GM19023 (cell line): ENCODE measurements around the gene CYB5D1.
A peak's percentile ranks its signal among the peaks of the same experiment; 100 is the strongest.

ENCODE experiments used
- ATAC-seq: cut with Tn5 transposase; IDR thresholded peaks from one replicate; pipeline ENCODE4 v1.9.1; 2021; ENCODE audit warnings: mild to moderate bottlenecking, moderate library complexity; ENCODE audit not compliant: unreplicated experiment

The CYB5D1 gene

DNA sequence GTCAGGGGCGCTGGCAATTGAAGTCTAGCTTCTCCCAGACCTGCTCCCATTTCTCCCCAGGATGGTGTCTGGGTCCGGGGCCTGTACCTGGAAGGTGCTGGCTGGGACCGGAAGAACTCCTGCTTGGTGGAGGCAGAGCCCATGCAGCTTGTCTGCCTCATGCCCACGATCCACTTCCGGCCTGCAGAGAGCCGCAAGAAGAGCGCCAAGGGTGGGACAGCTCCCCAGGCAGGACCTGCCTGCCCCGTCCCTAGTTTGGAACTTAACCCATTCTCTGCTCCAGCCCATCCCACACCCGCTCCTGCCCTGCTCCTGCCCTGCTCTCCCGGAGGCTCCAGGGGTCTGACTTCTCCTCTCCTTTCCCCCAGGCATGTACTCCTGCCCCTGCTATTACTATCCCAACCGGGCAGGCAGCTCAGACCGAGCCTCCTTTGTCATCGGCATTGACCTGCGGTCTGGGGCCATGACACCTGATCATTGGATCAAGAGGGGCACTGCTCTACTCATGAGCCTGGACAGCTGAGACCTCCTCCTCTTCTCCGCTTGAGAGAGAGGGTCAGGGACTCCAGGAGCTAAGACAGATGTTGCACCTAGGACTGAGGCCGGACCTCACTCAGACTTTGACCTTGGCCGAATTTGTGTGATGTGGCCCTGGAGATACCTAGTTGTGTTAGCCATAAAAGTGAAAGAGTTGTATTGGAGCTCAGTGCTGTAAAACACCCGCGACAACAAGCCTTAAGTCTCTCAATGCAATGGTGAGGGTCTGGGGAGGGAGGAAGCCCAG, 24.6 kb upstream of the CYB5D1 start:
- ATAC-seq, result no peak

DNA sequence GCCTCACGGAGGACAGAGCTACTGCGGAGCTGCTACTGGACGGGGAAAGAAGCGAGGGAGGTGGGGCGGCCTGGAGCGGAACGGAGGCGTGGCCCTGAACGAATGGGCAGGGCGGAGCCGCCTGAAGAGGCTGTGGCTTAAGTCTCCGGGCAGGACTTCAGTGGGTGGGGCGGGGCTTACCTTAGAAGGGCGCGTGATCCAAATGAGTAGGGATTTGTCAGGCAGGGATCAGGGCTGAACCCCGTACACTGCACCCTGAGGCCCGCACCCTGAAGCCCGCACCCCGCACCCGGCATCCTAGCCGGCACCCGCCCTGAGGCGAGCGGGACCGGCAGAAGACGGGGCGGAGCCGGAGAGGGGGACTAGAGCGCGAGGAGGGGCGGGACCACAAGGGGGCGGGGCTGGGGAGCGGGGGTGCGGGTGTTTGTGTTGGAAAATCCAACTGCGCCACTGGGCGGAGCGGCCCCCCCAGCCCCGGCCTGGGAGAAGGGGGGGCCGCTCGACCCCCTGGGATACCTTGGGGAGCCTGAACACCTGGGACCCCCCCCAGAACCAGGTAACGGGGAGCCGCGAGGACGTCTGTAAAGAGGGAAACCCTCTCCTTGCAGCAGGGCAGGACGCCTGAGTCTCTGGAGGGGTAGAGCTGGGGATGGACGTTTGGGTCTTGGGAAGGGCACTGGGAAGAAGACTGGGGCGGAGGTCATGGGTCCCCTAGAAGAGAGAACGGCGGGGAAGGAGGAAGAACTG, 23.8 kb upstream of the CYB5D1 start, which contains the start of gene KDM6B:
Gene KDM6B (plus strand): TSS at position 423 of the 747 bp plus-strand sequence. CDS start 11,338 bp downstream, outside the sequence.
- ATAC-seq, result peak; percentile 51

DNA sequence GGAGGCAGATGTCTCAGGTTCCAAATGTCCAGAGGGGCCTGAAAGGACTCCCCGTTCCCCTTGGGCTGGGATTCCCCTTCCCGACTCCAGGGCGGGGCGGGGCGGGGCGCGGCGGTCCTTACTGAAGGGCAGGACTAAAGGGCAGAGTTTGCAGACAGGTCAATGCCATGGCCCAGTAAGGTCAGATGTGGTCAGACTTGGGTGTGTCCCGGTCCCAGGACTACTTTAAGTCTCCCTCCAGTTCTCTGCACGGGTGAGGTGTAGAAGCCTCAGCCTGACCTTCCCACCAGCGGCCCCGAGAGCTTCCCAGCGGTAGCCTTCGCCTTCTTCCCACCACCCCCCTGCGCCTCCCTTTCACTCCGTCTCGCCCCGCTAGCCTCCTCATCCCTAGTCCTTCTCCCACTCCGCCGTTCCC, 23.3 kb upstream of the CYB5D1 start:
- ATAC-seq, result peak; percentile 2

DNA sequence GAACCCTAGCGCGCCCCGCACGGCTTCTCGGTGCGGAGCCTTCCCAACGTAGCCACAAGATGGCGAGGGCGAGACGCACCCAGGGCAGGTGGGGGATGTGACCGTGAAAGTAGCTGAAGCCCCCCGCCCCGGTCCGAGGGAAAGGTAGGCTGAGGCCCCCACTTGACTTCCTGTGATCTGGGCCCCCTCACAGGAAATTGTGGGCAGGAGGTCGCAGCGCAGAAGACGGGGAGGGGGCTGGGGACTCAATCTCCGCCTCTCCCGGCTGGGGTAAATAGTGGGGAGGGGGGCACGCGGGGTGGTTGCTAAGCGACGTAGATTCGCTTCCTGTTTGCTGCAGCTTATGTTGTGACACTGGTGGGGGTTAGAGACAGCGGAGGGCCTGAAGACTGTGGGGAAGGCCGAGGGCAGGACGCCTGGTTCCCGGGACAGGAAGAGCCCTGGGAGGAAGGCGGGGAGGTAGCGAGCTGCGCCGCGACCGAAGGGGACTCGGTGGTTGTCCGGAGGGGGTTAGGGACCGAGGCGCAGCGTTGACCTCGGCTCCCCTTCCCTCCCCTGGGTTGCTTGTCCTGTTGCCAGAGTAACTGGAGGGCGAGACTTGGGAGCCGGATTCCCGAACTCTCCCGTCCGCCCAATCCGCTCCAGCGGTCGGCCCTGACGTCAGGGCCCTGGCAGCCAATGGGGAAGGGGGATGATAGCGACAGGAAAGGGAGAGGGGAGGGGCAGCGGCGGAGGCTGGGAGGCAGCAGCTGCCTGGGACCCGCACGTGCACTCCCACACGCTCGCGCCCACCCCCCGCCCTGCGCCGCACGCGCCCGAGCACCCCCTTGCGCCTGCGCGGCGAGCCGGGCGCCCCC, 22.6 kb upstream of the CYB5D1 start:
- ATAC-seq, result peak; percentile 43

DNA sequence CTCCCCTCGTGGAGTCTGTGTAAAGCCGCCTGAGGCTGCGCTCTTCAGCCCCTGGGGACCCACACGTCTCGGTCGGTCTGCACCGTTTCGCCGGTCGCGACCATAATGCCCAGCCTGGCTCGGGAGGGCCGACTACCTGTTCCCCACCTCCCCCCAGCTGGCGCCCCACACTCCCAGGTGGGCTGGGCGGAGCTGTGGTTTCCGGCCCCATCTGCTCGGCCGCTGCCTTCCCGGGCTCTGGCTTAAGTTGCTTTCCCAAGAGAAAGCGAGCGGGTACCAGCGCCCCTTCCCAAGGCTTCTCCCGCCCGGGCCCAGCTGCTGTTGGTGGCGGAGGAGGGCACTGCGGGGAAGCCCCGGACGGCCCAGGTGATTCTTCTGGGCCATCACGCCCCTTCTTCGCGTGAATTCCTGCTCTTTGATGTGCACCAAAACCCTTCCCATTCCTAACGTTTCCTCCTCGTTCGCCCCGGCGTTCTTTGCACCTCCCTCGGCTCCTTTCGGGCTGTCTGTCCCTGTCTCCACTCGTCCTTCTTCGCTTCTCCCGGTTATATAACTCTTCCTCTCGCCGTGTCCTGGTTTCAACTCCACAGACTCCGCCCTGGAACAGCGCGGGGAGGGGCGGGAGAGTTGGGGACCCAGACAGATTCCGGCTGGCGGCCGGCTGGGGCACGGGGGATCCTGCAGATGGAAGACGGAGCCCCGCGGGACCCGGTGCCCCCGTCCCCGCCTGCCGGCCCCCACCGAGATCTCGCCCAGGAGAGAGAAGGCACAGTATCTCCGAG, 21.8 kb upstream of the CYB5D1 start:
- ATAC-seq, result peak; percentile 29

DNA sequence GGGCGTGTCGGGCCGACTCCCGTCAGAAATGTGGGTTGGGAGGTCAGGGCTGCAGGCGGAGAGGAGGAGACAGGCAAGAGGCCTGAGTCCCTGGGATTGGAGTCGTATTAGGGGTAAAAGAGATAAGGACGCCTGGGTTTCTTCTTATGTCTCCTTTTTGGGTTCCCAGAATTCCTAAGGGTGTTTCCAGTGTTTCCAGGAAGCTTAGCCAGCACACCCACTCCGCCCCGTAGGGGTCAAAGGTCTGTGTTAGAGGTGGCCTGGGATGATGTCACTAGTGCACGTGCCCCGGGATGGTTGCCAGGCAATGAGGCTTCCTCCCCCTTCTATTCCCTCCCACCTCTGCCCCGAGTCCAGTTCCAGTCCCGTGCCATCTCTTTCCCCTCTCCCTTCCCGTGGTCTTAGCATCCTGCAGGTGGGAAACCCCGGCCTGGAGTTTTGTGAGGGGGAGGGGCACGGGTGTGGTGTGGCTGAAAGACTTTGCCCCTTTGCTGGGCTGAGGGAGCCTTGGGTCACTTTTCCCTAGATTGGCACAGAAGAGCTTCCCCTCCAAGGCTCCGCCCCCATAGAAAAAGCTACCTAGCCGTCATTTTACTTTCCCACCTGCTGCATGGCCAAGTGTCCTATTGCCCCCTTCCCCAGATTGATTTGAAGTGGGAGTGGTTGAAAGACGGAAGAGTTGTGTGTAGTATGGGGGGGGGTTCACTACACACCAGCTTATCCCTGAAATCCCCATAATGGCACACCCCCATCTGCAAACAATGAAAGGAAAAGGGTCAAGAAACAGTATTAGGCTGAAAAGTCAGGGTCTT, 21.0 kb upstream of the CYB5D1 start:
- no peak for ATAC-seq

DNA sequence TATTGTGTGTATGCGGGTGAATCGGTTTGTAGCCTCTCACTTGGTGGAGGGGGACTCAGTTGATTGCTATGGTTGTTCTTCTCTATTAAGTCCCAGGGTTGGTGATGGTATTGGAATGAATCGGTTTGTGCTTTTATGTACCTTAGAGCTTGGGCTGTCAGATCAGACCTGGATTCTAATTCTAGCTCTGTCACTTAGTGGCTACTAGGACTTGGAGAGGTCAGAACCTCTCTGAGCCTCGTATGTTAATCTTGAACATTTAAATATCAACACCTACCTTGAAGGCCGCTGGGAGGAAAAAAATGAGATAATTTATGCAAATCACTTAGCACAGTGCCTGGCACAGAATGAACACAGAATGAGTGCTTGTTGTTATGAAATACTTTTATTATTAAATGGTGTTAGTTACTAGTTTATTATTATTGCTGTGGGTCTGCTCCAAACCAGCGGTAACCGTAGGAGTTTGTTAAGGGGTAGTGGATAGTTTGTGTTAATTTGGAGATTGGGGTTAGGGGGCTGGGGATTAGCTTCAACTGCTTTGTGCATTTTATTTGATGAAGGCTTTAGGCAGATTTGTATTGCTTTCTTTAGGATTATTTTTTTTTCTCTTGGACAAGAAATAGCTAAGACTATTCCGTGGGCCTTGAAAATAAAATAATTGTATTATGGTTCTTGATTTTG, 20.3 kb upstream of the CYB5D1 start:
- ATAC-seq, result no peak

DNA sequence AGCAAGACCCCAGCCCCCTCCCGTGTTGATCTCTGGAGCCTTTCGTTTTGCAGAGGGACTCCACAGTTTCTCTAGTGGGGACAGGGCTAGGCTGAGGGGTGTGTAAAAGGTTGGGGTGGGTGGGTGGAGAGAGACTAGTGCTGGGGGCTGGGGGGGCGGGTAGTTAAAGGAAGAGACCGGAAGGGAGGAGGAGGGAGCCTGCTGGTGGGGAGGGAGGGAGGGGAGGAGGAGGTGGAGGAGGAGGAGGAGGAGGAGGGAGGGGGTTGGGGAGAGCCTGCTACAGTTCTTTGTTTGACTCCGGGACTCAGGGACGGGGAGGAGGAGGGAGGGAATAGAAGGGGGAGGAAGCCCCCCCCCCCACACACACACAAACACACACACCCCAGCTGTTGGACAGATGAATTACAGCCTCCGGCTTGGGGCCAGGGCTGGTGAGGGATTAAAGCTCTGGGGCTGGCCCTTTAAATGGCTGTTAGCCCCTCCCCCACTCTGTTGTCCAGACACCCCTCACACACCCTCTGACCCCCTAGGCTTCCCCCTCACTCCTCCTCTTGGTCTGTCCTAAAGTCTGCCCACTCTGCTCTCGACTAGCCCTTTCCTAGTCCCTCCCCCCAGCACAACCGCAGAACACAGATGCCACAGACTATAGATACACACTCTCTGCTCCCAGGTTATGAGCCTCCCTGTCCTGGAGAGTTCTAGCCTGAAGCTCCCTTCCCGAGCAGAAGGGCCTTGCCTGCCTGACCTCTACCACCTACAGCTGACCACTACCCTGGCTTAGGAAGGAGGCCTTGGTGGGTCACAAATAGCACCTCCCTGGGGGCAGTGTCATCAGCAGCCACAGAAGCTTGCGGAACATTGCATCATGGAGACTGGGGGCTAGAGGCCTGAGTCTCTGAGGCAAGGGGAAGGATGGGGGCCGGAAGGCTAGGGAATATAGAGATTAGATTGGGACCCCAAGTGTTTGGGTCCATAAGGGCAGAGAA, 19.4 kb upstream of the CYB5D1 start:
- ATAC-seq, result no peak

DNA sequence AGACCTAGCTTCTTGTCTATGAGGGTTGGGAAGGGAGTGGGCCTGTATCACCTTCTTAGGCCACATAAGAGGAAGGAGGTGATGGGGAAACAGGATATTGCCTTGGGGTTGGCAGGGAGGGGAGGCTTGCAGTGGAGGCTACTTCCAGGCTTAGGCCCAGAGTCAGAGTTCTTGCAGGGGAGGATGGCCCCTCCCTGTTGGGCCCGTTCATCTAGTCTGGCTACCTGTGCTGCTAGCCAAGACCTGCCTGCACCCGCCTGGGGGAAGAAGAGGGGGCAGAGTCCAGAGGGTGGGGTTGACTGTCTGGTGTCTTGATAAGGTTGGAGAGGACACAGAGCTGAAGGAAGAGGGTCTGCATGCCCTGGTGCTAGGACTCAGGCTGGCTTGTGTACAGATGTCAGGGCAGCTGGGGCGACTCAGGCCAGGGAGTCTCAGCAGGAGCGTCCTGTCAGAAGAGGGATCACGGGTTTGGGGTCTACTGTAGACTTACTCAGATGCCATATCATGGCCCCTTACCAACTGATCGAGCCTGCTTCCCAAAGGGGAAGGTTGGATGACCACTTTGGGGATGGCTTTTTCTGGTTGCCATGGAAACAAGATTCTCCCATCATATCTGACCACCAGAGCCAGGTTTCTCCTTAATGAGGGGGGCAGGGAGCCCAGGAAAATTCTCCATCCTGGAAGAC, 18.5 kb upstream of the CYB5D1 start:
- ATAC-seq, result no peak

DNA sequence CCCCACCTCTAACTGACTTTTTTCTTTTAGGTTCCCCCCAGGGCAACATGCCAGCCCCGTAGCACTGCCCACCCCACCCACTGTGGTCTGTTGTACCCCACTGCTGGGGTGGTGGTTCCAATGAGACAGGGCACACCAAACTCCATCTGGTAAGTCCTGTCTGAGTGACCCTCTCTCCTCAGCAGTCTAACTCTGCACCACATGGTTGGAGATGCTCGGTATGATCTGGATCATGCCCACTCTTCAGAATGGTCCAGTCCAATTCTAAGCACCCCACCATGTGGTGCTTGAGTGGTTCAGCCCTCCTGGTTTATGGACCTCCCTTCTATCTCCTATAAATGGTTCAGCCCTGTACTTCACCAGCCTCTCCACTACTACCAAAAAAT, 17.9 kb upstream of the CYB5D1 start:
- no peak for ATAC-seq

DNA sequence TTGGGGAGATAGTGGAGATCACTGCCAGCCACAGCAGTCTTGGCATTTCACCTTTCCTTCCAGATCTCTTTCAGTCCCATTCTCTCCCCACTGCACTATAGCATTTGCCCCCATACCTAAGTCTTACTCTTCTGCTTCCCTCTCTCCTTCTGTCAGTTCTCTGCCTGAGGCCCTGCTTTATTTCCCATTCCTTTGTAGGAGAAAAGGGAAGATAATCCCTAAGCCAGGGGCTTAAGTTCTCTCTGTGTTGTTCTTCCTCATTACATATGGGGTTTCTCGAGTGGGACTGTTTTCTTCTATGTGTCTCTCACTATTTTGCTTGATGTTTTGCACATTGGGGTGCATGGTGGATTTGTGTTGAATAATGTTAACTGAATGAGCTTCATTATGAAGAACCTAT, 17.4 kb upstream of the CYB5D1 start:
- ATAC-seq, result no peak

DNA sequence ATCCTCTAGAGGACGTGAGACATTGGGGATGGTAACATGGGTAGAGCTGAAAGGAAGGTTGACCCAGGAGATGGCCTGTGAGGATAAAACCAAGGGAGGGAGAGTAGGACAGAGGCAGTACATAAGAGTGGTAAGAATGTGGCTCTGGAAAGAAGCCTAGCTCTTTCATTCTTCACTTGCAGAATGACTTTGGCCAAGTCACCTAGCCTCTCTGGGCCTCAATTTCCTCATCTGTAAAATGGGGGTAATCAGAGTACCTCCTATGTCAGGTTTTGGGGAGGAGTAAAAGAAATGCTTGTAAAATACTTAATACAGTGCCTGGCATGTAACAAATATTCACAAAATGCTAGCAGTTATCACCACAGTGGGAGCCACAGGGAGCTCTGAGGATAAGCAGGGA, 16.9 kb upstream of the CYB5D1 start:
- no peak for ATAC-seq

DNA sequence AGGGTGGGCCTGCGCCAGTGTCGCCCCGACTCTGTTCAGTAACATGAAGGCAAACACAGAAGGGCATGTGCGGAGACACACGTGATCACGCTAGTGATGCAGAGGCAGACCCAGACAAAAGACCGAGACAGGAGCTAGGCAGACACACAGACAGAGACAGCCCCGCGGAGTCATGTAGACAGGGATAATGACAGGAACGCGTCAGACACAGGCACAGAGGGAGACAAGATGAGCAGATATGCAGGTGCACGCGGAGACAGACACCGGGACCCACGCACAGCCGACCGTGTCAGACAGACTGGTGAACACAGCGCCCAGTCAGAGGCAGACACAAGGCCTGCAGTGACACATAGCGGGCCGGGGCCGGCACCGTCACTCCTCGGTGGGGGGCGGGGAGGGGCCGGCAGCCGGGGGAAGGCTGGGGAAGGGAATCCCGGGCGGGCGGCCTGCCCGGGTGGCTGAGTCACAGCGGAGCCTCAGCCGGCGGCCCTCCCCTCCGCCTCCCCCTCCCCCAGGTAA, 16.3 kb upstream of the CYB5D1 start:
- ATAC-seq, result peak; percentile 3

DNA sequence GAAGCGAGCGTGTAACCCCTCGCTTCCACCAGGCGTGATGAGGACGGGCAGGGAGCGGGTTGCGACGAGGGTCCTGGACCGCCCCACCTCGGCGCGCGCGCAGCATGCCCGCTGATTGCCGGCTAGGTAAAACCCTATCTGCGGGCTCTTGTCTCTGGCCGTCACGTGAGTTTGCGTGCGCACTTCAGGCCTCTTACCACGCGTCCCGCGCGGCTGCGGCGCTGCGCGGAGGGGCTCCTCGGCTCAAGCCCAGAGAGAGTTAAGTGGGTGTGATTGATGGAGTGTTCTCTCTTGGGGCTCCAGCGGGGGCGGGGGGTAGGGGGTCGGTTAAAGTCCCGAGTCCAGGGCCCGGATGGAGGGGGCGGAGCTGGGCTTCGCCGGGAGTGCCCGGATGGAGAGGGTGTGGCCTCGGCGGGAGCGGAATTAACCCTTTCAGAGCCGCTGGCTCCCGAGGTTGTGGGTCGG, 15.9 kb upstream of the CYB5D1 start:
- ATAC-seq, result peak; percentile 23

DNA sequence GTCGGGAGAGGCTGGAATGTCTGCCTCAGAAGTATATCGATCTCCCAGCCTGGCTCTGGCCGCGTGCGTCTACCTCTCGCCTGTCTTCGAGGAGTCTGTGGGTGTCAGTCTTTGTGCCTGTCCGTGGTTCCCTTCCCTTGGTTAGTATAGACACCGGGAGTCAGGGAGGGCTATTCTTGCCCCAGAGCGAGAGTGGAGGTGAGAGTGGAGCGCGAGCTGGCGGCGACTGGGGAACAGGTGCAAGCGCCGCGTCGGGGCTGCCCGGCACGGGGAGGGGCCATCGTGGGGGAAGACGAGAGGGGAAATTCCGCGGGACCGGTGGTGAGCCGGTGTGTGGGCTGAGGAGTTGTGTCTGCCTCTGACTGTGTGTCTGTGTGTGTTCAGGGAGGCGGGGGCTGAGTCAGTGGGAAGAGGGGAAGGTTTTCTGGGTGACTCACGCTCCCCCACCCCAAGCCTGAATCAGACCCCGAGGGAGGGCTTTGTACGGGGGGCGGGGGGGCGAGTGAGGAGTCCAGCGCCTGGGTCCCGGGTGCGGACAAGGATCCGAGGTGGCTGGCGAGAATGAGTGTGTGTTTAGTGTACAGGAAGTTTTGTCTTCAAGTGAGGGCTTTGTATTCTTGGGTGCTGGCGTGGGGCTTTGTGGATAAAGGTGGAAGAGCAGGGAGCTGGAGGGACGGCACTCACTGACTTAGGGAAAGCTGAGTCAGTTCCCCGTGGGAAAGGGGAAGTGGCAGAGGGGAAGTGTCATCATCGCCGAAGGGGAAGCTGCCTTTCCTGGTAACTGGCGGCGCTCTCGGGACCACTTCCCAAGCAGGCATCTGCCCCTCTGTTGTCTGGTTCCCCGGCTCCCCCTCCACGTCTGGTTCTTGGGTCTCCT, 15.2 kb upstream of the CYB5D1 start:
- peak; percentile 27 for ATAC-seq

DNA sequence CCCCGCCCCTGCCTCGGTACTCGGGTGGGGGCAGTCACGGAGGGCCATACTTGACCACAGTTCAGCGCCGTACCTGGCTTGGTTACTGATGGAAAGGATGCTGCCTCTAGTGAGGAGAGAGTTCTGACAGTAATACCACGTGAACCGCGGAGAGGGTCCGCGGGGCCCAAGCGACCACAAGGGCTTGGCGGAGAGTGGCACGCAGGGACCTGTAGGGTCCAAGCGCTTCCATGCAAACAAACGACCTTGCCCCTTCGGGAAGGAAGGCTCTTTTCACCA, 14.6 kb upstream of the CYB5D1 start:
- peak; percentile 2 for ATAC-seq
